H1 (cell line): ENCODE data around the gene HMCN2.

Experiments used
- ATF3 ChIP-seq: IDR thresholded peaks from 2 replicates; pipeline ENCODE4 v1.6.1; 2011; ENCODE audit warnings: low read depth, mild to moderate bottlenecking, low read length; ENCODE audit not compliant: insufficient read depth
- BRCA1 ChIP-seq: IDR thresholded peaks from 2 replicates; pipeline ENCODE4 v1.6.1; 2012; ENCODE audit warnings: low read depth, low read length, improper control_type of control experiment
- EZH2 ChIP-seq: fragments of 200-600 bp; sonication (generic); IDR thresholded peaks from 2 replicates; pipeline ENCODE4 v1.7.1; 2012; ENCODE audit warnings: low read depth, mild to moderate bottlenecking, moderate library complexity, low read length, inconsistent platforms; ENCODE audit not compliant: severe bottlenecking
- FOSL1 ChIP-seq: IDR thresholded peaks from 2 replicates; pipeline ENCODE4 v1.6.1; 2011; ENCODE audit warnings: mild to moderate bottlenecking, low read depth, low read length, moderate library complexity; ENCODE audit not compliant: insufficient read depth
- NRF1 ChIP-seq: IDR thresholded peaks from 2 replicates; pipeline ENCODE4 v1.6.1; 2011; ENCODE audit warnings: mild to moderate bottlenecking, low read depth, low read length, improper control_type of control experiment
- PHF8 ChIP-seq: fragments of 200-600 bp; sonication (generic); conservative IDR thresholded peaks from 2 replicates; pipeline ENCODE4 v1.7.1; 2012; ENCODE audit warnings: low read depth, mild to moderate bottlenecking, inconsistent platforms, low read length, moderate library complexity
- POLR2A ChIP-seq, 2 experiments: IDR thresholded peaks; 1 replicate in 1 of 2; 2 replicates in 1 of 2; pipeline ENCODE4 v1.6.1; 2011; ENCODE audit warnings: low read depth in 2 of 2, low read length in 2 of 2, mild to moderate bottlenecking in 2 of 2; ENCODE audit errors: control extremely low read depth in 1 of 2
- RAD21 ChIP-seq, 2 experiments: IDR thresholded peaks in 1 of 2; conservative IDR thresholded peaks in 1 of 2; 2 replicates each; pipeline ENCODE4 v1.6.1; 2011; ENCODE audit warnings: low read depth in 2 of 2, low read length in 2 of 2, improper control_type of control experiment in 1 of 2, inconsistent platforms in 1 of 2, mild to moderate bottlenecking in 1 of 2, moderate library complexity in 1 of 2
- RNF2 ChIP-seq: fragments of 200-900, 300-1000 bp; sonication (generic); IDR thresholded peaks from 2 replicates; pipeline ENCODE4 v1.7.1; 2016; ENCODE audit warnings: borderline replicate concordance, low read depth, mild to moderate bottlenecking, antibody characterized with exemption, low read length; ENCODE audit not compliant: poor library complexity, severe bottlenecking; ENCODE audit errors: missing control alignments
- RXRA ChIP-seq: IDR thresholded peaks from 2 replicates; pipeline ENCODE4 v1.6.1; 2011; ENCODE audit warnings: low read depth, mild to moderate bottlenecking, low read length, moderate library complexity; ENCODE audit not compliant: insufficient read depth
- SUZ12 ChIP-seq: fragments of 200-600 bp; sonication (generic); IDR thresholded peaks from 2 replicates; pipeline ENCODE4 v1.6.1; 2012; ENCODE audit warnings: mild to moderate bottlenecking, inconsistent platforms, low read length, moderate library complexity, mixed read lengths
- TBP ChIP-seq: IDR thresholded peaks from 2 replicates; pipeline ENCODE4 v1.6.1; 2011; ENCODE audit warnings: low read depth, low read length, improper control_type of control experiment
- ZNF274 ChIP-seq: IDR thresholded peaks from 2 replicates; pipeline ENCODE4 v1.7.0; 2012; ENCODE audit warnings: low read length, borderline replicate concordance; ENCODE audit errors: extremely low read depth
- TF ChIP-seq, protein P1 (sequence below), 3 experiments: IDR thresholded peaks; 1 replicate in 2 of 3; 2 replicates in 1 of 3; pipeline versions ENCODE4 v1.5.1 to v1.6.1; 2011; ENCODE audit warnings: low read length in 3 of 3, mild to moderate bottlenecking in 3 of 3, inconsistent platforms in 2 of 3, low read depth in 1 of 3, moderate library complexity in 1 of 3; ENCODE audit not compliant: insufficient read depth in 1 of 3; ENCODE audit errors: control extremely low read depth in 1 of 3

DNA sequence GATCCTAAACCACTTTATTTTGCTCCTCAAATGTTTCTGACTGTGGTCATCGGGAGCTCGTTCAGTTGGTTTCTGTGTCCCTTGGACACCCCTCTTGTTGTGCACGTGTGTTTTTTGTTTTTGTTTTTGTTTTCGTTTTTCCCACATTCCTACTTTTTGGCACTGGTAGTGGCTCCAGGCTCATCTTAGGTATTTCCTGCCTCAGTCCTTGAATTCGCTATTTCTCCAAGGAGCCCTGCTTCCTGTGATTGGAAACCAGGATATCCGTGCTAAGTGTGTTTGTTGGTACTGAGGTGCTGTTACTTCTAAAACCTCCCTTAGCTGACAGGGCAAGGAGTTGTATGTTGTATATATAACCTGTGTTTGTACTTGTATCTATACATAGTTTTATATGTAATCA lies 5.9 kb downstream of the HMCN2 start:
- TF ChIP-seq, protein P1, sequence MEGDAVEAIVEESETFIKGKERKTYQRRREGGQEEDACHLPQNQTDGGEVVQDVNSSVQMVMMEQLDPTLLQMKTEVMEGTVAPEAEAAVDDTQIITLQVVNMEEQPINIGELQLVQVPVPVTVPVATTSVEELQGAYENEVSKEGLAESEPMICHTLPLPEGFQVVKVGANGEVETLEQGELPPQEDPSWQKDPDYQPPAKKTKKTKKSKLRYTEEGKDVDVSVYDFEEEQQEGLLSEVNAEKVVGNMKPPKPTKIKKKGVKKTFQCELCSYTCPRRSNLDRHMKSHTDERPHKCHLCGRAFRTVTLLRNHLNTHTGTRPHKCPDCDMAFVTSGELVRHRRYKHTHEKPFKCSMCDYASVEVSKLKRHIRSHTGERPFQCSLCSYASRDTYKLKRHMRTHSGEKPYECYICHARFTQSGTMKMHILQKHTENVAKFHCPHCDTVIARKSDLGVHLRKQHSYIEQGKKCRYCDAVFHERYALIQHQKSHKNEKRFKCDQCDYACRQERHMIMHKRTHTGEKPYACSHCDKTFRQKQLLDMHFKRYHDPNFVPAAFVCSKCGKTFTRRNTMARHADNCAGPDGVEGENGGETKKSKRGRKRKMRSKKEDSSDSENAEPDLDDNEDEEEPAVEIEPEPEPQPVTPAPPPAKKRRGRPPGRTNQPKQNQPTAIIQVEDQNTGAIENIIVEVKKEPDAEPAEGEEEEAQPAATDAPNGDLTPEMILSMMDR (IDR thresholded peaks at IDR 0.05; ENCODE audit: control extremely low read depth in 1 of 3, insufficient read depth in 1 of 3, low read depth in 1 of 3, low read length in 3 of 3) = no peak
- no peak for TF ChIP-seq ZNF274
- no peak for TF ChIP-seq ATF3
- no peak for TF ChIP-seq RNF2
- no peak for TF ChIP-seq RAD21 (IDR thresholded peaks at IDR 0.05 in 1 of 2, conservative IDR thresholded peaks at IDR 0.05 in 1 of 2; ENCODE audit: low read depth in 2 of 2, low read length in 2 of 2)
- no peak for TF ChIP-seq RXRA
- no peak for TF ChIP-seq BRCA1
- no peak for TF ChIP-seq EZH2
- TF ChIP-seq NRF1 = no peak
- TF ChIP-seq PHF8 = no peak
- TF ChIP-seq SUZ12 = no peak
- TF ChIP-seq POLR2A (IDR thresholded peaks at IDR 0.05; ENCODE audit: control extremely low read depth in 1 of 2, low read depth in 2 of 2, low read length in 2 of 2) = no peak
- no peak for TF ChIP-seq TBP
- no peak for TF ChIP-seq FOSL1
